Panc1 (cell line): ENCODE results near the gene IFT52. TPM values are rescaled to one million over a fixed set of nuclear protein-coding genes. Genes with fewer than 3 reads are reported as not detected.

Source experiments
- ATAC-seq: fragments of 200-7000 bp; cut with Tn5 transposase; 2 replicates; pipeline ENCODE4 v1.9.1; 2020; ENCODE audit warnings: mild to moderate bottlenecking, moderate library complexity
- BruUV-seq: library from RNA; stranded (reverse); fragments of 400-500 nt; replicated peaks from 2 replicates; lab custom pipeline; 2021; lab: Mats Ljungman, UMichigan
- CTCF ChIA-PET: fragments of 300-600 bp; sonication (Branson Sonifier 250); formaldehyde crosslinking; loops from one replicate; lab custom pipeline; 2022; ENCODE audit warnings: antibody characterized with exemption; lab: Charles Lee
- POLR2A ChIA-PET: fragments of 300-600 bp; sonication (Branson Sonifier 250); formaldehyde crosslinking; loops from one replicate; lab custom pipeline; 2022; ENCODE audit warnings: antibody characterized with exemption; lab: Charles Lee
- DNase-seq: peaks from one replicate; pipeline ENCODE4 v3.0.0-alpha.2; 2010; ENCODE audit warnings: low read depth, low spot score
- H3K27ac ChIP-seq: 2 replicates; pipeline ENCODE4 v1.5.1; 2011; ENCODE audit warnings: mild to moderate bottlenecking, low read length, inconsistent platforms
- H3K27me3 ChIP-seq: fragments of 200-500 bp; sonication (Bioruptor generic); 2 replicates; pipeline ENCODE4 v1.6.0; 2014; ENCODE audit warnings: low read length, inconsistent platforms; ENCODE audit not compliant: control insufficient read depth, insufficient read depth
- H3K36me3 ChIP-seq: fragments of 200-500 bp; sonication (Bioruptor generic); 2 replicates; pipeline ENCODE4 v1.5.1; 2014; ENCODE audit warnings: inconsistent platforms, mild to moderate bottlenecking, low read length, moderate library complexity; ENCODE audit not compliant: control insufficient read depth, insufficient read depth
- H3K4me1 ChIP-seq: 2 replicates; pipeline ENCODE4 v1.5.1; 2011; ENCODE audit warnings: inconsistent platforms, mild to moderate bottlenecking, low read length, moderate library complexity; ENCODE audit not compliant: control insufficient read depth, insufficient read depth
- H3K4me3 ChIP-seq, 2 experiments: 2 replicates each; pipeline ENCODE4 v1.5.1; 2011 to 2012; ENCODE audit warnings: low read depth in 2 of 2, low read length in 2 of 2, mild to moderate bottlenecking in 2 of 2, inconsistent platforms in 1 of 2, moderate library complexity in 1 of 2
- H3K9me3 ChIP-seq: fragments of 200-500 bp; sonication (Bioruptor generic); 2 replicates; pipeline ENCODE4 v1.5.1; 2014; ENCODE audit warnings: low read depth, mild to moderate bottlenecking, inconsistent platforms, low read length, moderate library complexity; ENCODE audit not compliant: control insufficient read depth, insufficient read depth
- POLR2AphosphoS5 ChIP-seq: IDR thresholded peaks from 2 replicates; pipeline ENCODE4 v1.6.1; 2012; ENCODE audit warnings: mild to moderate bottlenecking, low read depth, low read length, moderate library complexity
- SIN3A ChIP-seq: IDR thresholded peaks from 2 replicates; pipeline ENCODE4 v1.6.1; 2012; ENCODE audit warnings: low read depth, mild to moderate bottlenecking, low read length, moderate library complexity, borderline replicate concordance; ENCODE audit not compliant: insufficient read depth
- TCF7L2 ChIP-seq: IDR thresholded peaks from 2 replicates; pipeline ENCODE4 v1.6.1; 2011; ENCODE audit warnings: mild to moderate bottlenecking, low read depth, low read length, inconsistent platforms
- in situ Hi-C: cut with HindIII; loops from 2 replicates; pipeline ENCODE4 v1.10.0; 2016; ENCODE audit warnings: low sequenced_read_pairs, low pct_unique_long_range_greater_than_20kb
- intact Hi-C: fragments of 100-400 bp; cut with micrococcal nuclease; formaldehyde crosslinking; loops from one replicate; pipeline ENCODE4 v1.10.0; 2022; ENCODE audit not compliant: unreplicated experiment
- total RNA-seq: library from RNA; stranded (reverse); gene quantifications from one replicate; pipeline ENCODE4 v1.2.1, GENCODE V29; 2021; ENCODE audit not compliant: unreplicated experiment
- TF ChIP-seq, protein P1 (sequence below), 2 experiments: IDR thresholded peaks; 2 replicates each; pipeline ENCODE4 v1.6.1; 2011 to 2012; ENCODE audit warnings: low read depth in 2 of 2, control low read depth in 1 of 2, low read length in 1 of 2, mild to moderate bottlenecking in 1 of 2, moderate library complexity in 1 of 2; ENCODE audit not compliant: insufficient read depth in 1 of 2
- TF ChIP-seq, protein P2 (sequence below): fragments of 450-650 bp; IDR thresholded peaks from 2 replicates; pipeline ENCODE4 v1.5.1; 2017; ENCODE audit warnings: mild to moderate bottlenecking

IFT52 gene
- total RNA-seq, 1 experiment from 2014 or later = 29.2 TPM

DNA sequence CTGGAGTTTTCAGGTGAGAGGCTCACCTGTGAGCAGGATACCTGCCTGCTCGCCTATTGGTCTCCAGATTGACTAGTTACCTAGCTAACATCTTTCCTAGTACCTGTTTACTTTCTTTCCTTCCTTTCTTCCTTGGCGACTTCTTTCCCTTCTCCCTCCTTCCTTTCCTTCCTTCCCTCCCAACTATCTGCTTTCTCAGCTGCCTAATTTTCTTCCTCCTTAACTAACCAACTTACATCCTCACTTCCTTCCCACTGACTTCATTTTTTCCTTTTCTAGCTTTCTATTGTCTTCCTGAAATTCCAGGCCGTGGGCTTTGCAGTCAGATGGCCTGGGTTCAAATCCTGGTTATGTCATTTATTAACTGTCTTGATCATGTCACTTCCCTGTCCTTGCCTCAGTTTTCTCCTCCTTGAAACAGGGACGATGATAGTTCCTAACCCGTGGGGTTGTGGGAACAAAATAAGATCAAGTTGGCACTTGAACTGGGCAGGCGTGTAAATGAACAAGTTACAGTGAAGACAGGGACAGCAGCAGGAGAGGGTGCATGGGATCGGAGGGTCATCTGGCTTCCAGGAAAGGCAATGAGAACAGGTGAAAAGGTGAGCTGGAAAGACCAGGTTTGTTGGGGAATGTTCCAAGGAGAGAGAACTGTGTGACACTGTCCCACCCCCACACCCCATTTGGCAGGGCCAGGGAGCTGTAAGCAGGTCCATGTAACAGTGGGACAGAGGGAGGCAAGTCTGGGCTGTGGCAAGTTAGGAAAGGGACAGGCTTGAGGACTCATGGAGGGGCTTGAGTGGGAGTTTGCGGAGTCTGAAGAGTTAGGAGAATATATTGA is 31.4 kb upstream of the IFT52 start:
- intact Hi-C loops = no loop called here
- CTCF ChIA-PET = no interaction called here

DNA sequence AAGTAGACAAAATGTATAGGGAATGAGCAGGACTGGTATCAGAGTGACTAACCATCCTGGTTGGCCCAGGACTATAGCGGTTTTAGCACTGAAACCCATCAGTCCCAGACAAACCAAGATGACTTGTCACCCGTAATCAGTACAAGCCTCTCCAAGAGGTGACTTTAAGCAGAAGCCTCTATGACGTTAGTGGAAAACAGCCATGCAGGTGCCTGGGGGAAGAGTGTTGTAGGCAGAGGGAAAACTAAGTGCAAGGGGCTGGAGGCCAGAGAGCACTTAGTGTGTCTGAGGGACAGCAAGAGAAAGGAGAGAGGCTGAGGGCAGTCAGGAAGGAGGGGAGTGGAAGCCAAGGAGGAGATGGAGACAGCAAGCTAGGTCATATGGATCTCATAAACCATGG is 29.8 kb upstream of the IFT52 start:
- DNase-seq = no peak
- CTCF ChIA-PET = no interaction called here
- in situ Hi-C loops (no loop called here), intact Hi-C loops (no loop called here)
- Histone ChIP-seq H3K27ac (no peak overlapping the region), H3K9me3 (no peaks in the 10 kb centered on the region), H3K27me3 (no peaks in the 10 kb centered on the region), H3K4me1 (0 out of 2 replicates have a peak, but pooled peaks cover 5% of the 10 kb centered on the region), H3K4me3 (no peak overlapping the region), H3K36me3 (no peaks in the 10 kb centered on the region)
- no TSS peak for BruUV-seq
- POLR2A ChIA-PET = no interaction called here
- TF ChIP-seq TCF7L2 (no peak), SIN3A (no peak), POLR2AphosphoS5 (no peak)
- TF ChIP-seq, protein P1, sequence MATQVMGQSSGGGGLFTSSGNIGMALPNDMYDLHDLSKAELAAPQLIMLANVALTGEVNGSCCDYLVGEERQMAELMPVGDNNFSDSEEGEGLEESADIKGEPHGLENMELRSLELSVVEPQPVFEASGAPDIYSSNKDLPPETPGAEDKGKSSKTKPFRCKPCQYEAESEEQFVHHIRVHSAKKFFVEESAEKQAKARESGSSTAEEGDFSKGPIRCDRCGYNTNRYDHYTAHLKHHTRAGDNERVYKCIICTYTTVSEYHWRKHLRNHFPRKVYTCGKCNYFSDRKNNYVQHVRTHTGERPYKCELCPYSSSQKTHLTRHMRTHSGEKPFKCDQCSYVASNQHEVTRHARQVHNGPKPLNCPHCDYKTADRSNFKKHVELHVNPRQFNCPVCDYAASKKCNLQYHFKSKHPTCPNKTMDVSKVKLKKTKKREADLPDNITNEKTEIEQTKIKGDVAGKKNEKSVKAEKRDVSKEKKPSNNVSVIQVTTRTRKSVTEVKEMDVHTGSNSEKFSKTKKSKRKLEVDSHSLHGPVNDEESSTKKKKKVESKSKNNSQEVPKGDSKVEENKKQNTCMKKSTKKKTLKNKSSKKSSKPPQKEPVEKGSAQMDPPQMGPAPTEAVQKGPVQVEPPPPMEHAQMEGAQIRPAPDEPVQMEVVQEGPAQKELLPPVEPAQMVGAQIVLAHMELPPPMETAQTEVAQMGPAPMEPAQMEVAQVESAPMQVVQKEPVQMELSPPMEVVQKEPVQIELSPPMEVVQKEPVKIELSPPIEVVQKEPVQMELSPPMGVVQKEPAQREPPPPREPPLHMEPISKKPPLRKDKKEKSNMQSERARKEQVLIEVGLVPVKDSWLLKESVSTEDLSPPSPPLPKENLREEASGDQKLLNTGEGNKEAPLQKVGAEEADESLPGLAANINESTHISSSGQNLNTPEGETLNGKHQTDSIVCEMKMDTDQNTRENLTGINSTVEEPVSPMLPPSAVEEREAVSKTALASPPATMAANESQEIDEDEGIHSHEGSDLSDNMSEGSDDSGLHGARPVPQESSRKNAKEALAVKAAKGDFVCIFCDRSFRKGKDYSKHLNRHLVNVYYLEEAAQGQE (IDR thresholded peaks at IDR 0.05; ENCODE audit: insufficient read depth in 1 of 2, low read depth in 2 of 2, low read length in 1 of 2) = no peak
- TF ChIP-seq, protein P2, sequence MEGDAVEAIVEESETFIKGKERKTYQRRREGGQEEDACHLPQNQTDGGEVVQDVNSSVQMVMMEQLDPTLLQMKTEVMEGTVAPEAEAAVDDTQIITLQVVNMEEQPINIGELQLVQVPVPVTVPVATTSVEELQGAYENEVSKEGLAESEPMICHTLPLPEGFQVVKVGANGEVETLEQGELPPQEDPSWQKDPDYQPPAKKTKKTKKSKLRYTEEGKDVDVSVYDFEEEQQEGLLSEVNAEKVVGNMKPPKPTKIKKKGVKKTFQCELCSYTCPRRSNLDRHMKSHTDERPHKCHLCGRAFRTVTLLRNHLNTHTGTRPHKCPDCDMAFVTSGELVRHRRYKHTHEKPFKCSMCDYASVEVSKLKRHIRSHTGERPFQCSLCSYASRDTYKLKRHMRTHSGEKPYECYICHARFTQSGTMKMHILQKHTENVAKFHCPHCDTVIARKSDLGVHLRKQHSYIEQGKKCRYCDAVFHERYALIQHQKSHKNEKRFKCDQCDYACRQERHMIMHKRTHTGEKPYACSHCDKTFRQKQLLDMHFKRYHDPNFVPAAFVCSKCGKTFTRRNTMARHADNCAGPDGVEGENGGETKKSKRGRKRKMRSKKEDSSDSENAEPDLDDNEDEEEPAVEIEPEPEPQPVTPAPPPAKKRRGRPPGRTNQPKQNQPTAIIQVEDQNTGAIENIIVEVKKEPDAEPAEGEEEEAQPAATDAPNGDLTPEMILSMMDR = no peak
- ATAC-seq = no peak

More for the DNA sequence above, 31.4 kb upstream of the IFT52 start:
- Histone ChIP-seq H3K27ac (no peak overlapping the region), H3K27me3 (no peaks in the 10 kb centered on the region), H3K4me3 (no peak overlapping the region), H3K9me3 (no peaks in the 10 kb centered on the region), H3K4me1 (0 out of 2 replicates have a peak, but pooled peaks cover 5% of the 10 kb centered on the region), H3K36me3 (no peaks in the 10 kb centered on the region)
- ATAC-seq = no peak
- no peak for DNase-seq
- no TSS peak for BruUV-seq
- POLR2A ChIA-PET = no interaction called here
- TF ChIP-seq, protein P2 = no peak
- in situ Hi-C loops = no loop called here
